HUES48 (cell line): Measurements from ENCODE around the gene CDK5RAP2.

Experiments used
- H3K27ac ChIP-seq: one replicate; pipeline ENCODE4 v1.7.0; 2013; ENCODE audit warnings: low read depth, low read length, inconsistent platforms
- H3K27me3 ChIP-seq: 2 replicates; pipeline ENCODE4 v1.6.1; 2013; ENCODE audit warnings: mild to moderate bottlenecking, low read length; ENCODE audit not compliant: control insufficient read depth, insufficient read depth
- H3K36me3 ChIP-seq: 2 replicates; pipeline ENCODE4 v1.6.1; 2013; ENCODE audit warnings: low read length; ENCODE audit not compliant: control insufficient read depth, insufficient read depth
- H3K4me1 ChIP-seq: 2 replicates; pipeline ENCODE4 v1.6.1; 2013; ENCODE audit warnings: mild to moderate bottlenecking, low read length; ENCODE audit not compliant: control insufficient read depth, insufficient read depth
- H3K4me3 ChIP-seq: 2 replicates; pipeline ENCODE4 v1.5.1; 2013; ENCODE audit warnings: mild to moderate bottlenecking, low read depth, low read length
- H3K9ac ChIP-seq: 2 replicates; pipeline ENCODE4 v1.6.1; 2013; ENCODE audit warnings: mild to moderate bottlenecking, low read depth, low read length, moderate library complexity
- H3K9me3 ChIP-seq: 2 replicates; pipeline ENCODE4 v1.6.1; 2013; ENCODE audit warnings: low read length; ENCODE audit not compliant: control insufficient read depth, insufficient read depth

Gene CDK5RAP2

GRCh38 chr9:120484162-120484561 is 95.8 kb downstream of the CDK5RAP2 start:
- H3K4me1 ChIP-seq: peaks cover 23% of the 10 kb centered on the region
- no peak overlapping the region for H3K4me3 ChIP-seq
- H3K27ac ChIP-seq: no peak overlapping the region
- no peak overlapping the region for H3K9ac ChIP-seq
- H3K36me3 ChIP-seq: peaks cover 51% of the 10 kb centered on the region
- H3K9me3 ChIP-seq: no peaks in the 10 kb centered on the region
- no peaks in the 10 kb centered on the region for H3K27me3 ChIP-seq

- Histone ChIP-seq H3K36me3 (peaks cover 40% of the 10 kb centered on the region), H3K4me3 (no peak overlapping the region), H3K27ac (no peak overlapping the region), H3K9me3 (no peaks in the 10 kb centered on the region), H3K4me1 (peaks cover 23% of the 10 kb centered on the region), H3K27me3 (no peaks in the 10 kb centered on the region), H3K9ac (no peak overlapping the region)
These were observed 97.4 kb downstream of the CDK5RAP2 start for GRCh38 chr9:120482424-120483186.

GRCh38 chr9:120481846-120482245 is 98.1 kb downstream of the CDK5RAP2 start:
- H3K4me3 ChIP-seq: no peak overlapping the region
- no peaks in the 10 kb centered on the region for H3K9me3 ChIP-seq
- no peak overlapping the region for H3K9ac ChIP-seq
- no peak overlapping the region for H3K27ac ChIP-seq
- H3K36me3 ChIP-seq: peaks cover 37% of the 10 kb centered on the region
- H3K27me3 ChIP-seq: no peaks in the 10 kb centered on the region
- peaks cover 23% of the 10 kb centered on the region for H3K4me1 ChIP-seq

GRCh38 chr9:120481248-120481647 is 98.7 kb downstream of the CDK5RAP2 start:
- Histone ChIP-seq H3K36me3 (peaks cover 35% of the 10 kb centered on the region), H3K9ac (no peak overlapping the region), H3K27me3 (no peaks in the 10 kb centered on the region), H3K9me3 (no peaks in the 10 kb centered on the region), H3K4me1 (peaks cover 23% of the 10 kb centered on the region), H3K27ac (no peak overlapping the region), H3K4me3 (no peak overlapping the region)

GRCh38 chr9:120480707-120481106 is 99.3 kb downstream of the CDK5RAP2 start:
- Histone ChIP-seq H3K9me3 (no peaks in the 10 kb centered on the region), H3K36me3 (peaks cover 31% of the 10 kb centered on the region), H3K27ac (no peak overlapping the region), H3K4me1 (peaks cover 23% of the 10 kb centered on the region), H3K27me3 (no peaks in the 10 kb centered on the region), H3K9ac (no peak overlapping the region), H3K4me3 (no peak overlapping the region)

- Histone ChIP-seq H3K36me3 (peaks cover 44% of the 10 kb centered on the region), H3K9ac (no peak overlapping the region), H3K4me1 (peaks cover 10% of the 10 kb centered on the region), H3K27me3 (no peaks in the 10 kb centered on the region), H3K27ac (no peak overlapping the region), H3K4me3 (no peak overlapping the region), H3K9me3 (no peaks in the 10 kb centered on the region)
These were observed 101.8 kb downstream of the CDK5RAP2 start for GRCh38 chr9:120478208-120478607.

GRCh38 chr9:120477534-120478001 is 102.4 kb downstream of the CDK5RAP2 start:
- H3K9ac ChIP-seq: no peak overlapping the region
- no peaks in the 10 kb centered on the region for H3K27me3 ChIP-seq
- H3K4me1 ChIP-seq: peaks cover 5% of the 10 kb centered on the region
- H3K4me3 ChIP-seq: no peak overlapping the region
- peaks cover 50% of the 10 kb centered on the region for H3K36me3 ChIP-seq
- no peak overlapping the region for H3K27ac ChIP-seq
- H3K9me3 ChIP-seq: no peaks in the 10 kb centered on the region

- Histone ChIP-seq H3K36me3 (peaks cover 54% of the 10 kb centered on the region), H3K27ac (no peak overlapping the region), H3K27me3 (no peaks in the 10 kb centered on the region), H3K9me3 (no peaks in the 10 kb centered on the region), H3K4me3 (no peak overlapping the region), H3K9ac (no peak overlapping the region), H3K4me1 (no peaks in the 10 kb centered on the region)
These were observed 104.6 kb downstream of the CDK5RAP2 start for GRCh38 chr9:120475341-120475740.

- no peaks in the 10 kb centered on the region for H3K4me1 ChIP-seq
- H3K27me3 ChIP-seq: no peaks in the 10 kb centered on the region
- no peak overlapping the region for H3K27ac ChIP-seq
- H3K9me3 ChIP-seq: no peaks in the 10 kb centered on the region
- H3K9ac ChIP-seq: no peak overlapping the region
- H3K36me3 ChIP-seq: peaks cover 55% of the 10 kb centered on the region
- H3K4me3 ChIP-seq: no peak overlapping the region
These were observed 105.2 kb downstream of the CDK5RAP2 start for GRCh38 chr9:120474591-120475243.

- Histone ChIP-seq H3K4me3 (no peak overlapping the region), H3K4me1 (no peaks in the 10 kb centered on the region), H3K9me3 (no peaks in the 10 kb centered on the region), H3K27ac (no peak overlapping the region), H3K9ac (no peak overlapping the region), H3K36me3 (peaks cover 58% of the 10 kb centered on the region), H3K27me3 (no peaks in the 10 kb centered on the region)
These were observed 106.4 kb downstream of the CDK5RAP2 start for GRCh38 chr9:120473608-120474007.

GRCh38 chr9:120465685-120466407 is 114.1 kb downstream of the CDK5RAP2 start:
- Histone ChIP-seq H3K27me3 (no peaks in the 10 kb centered on the region), H3K9ac (no peak overlapping the region), H3K4me1 (no peaks in the 10 kb centered on the region), H3K9me3 (no peaks in the 10 kb centered on the region), H3K36me3 (peaks cover 36% of the 10 kb centered on the region), H3K4me3 (no peak overlapping the region), H3K27ac (no peak overlapping the region)
